ENCODE data around the gene C1R. TPM values are rescaled to one million over a fixed set of nuclear protein-coding genes. Genes with fewer than 3 reads are reported as not detected.

The C1R gene
- total RNA-seq, 6 experiments from 2014 or later, result 9.3 to 43.4 (median 36.0) TPM

- DNase-seq, result no peak
- peaks cover 3% of the 10 kb centered on the region for H3K27me3 Mint-ChIP-seq (ENCODE audit: insufficient read depth)
- no peak overlapping the region for H3K4me3 Mint-ChIP-seq
- H3K27ac Mint-ChIP-seq, result no peak overlapping the region
- H3K4me1 Mint-ChIP-seq (ENCODE audit: low read depth), result no peaks in the 10 kb centered on the region
- no peaks in the 10 kb centered on the region for H3K36me3 Mint-ChIP-seq (ENCODE audit: low read depth)
- no peak for TF ChIP-seq CTCF (IDR thresholded peaks at IDR 0.05)
- H3K9me3 Mint-ChIP-seq, result no peaks in the 10 kb centered on the region
These were observed 30.8 kb upstream of the C1R start for GRCh38 chr12:7122811-7123769.

GRCh38 chr12:7121324-7121723 is 29.1 kb upstream of the C1R start:
- no peak for DNase-seq
- H3K27ac Mint-ChIP-seq, result no peak overlapping the region
- no peaks in the 10 kb centered on the region for H3K36me3 Mint-ChIP-seq (ENCODE audit: low read depth)
- no peak overlapping the region for H3K4me3 Mint-ChIP-seq
- TF ChIP-seq CTCF (IDR thresholded peaks at IDR 0.05), result no peak
- no peaks in the 10 kb centered on the region for H3K9me3 Mint-ChIP-seq
- H3K4me1 Mint-ChIP-seq (ENCODE audit: low read depth), result peaks cover 2% of the 10 kb centered on the region; the same call in 1 of the 2 replicates
- H3K27me3 Mint-ChIP-seq (ENCODE audit: insufficient read depth), result peaks cover 1% of the 10 kb centered on the region

- peaks cover 5% of the 10 kb centered on the region; the same call in 1 of the 2 replicates for H3K4me1 Mint-ChIP-seq (ENCODE audit: low read depth)
- peaks cover 1% of the 10 kb centered on the region for H3K27me3 Mint-ChIP-seq (ENCODE audit: insufficient read depth)
- no peak overlapping the region for H3K4me3 Mint-ChIP-seq
- DNase-seq, result no peak
- TF ChIP-seq CTCF (IDR thresholded peaks at IDR 0.05), result no peak
- H3K9me3 Mint-ChIP-seq, result no peaks in the 10 kb centered on the region
- peaks cover under 1% of the 10 kb centered on the region; the same call in 1 of the 2 replicates for H3K36me3 Mint-ChIP-seq (ENCODE audit: low read depth)
- H3K27ac Mint-ChIP-seq, result no peak overlapping the region
These were observed 27.9 kb upstream of the C1R start for GRCh38 chr12:7120166-7120565.

GRCh38 chr12:7118881-7119280 is 26.6 kb upstream of the C1R start:
- no peak overlapping the region for H3K27ac Mint-ChIP-seq
- no peaks in the 10 kb centered on the region; the same call in 1 of the 2 replicates for H3K27me3 Mint-ChIP-seq (ENCODE audit: insufficient read depth)
- H3K36me3 Mint-ChIP-seq (ENCODE audit: low read depth), result peaks cover 10% of the 10 kb centered on the region; the same call in 1 of the 2 replicates
- DNase-seq, result no peak
- H3K4me3 Mint-ChIP-seq, result no peak overlapping the region
- H3K9me3 Mint-ChIP-seq, result no peaks in the 10 kb centered on the region
- peaks cover 5% of the 10 kb centered on the region; the same call in 1 of the 2 replicates for H3K4me1 Mint-ChIP-seq (ENCODE audit: low read depth)
- TF ChIP-seq CTCF (IDR thresholded peaks at IDR 0.05), result no peak

- Mint-ChIP-seq H3K4me1 (ENCODE audit: low read depth) (peaks cover 5% of the 10 kb centered on the region), H3K36me3 (ENCODE audit: low read depth) (peaks cover 10% of the 10 kb centered on the region; the same call in 1 of the 2 replicates), H3K27ac (no peak overlapping the region), H3K4me3 (no peak overlapping the region), H3K9me3 (no peaks in the 10 kb centered on the region), H3K27me3 (ENCODE audit: insufficient read depth) (no peaks in the 10 kb centered on the region; the same call in 1 of the 2 replicates)
- TF ChIP-seq CTCF (IDR thresholded peaks at IDR 0.05), result no peak
- DNase-seq, result no peak
These were observed 25.4 kb upstream of the C1R start for GRCh38 chr12:7117670-7118069.
